Urothelium cell line (cell line): Measurements from ENCODE around the gene TLR8.
A peak's percentile ranks its signal among the peaks of the same experiment; 100 is the strongest.
"Not testable (repeated sequence)": the region's sequence is repeated elsewhere in the genome, so short reads cannot be mapped to it uniquely, and the experiment has no call there.

Experiments used
- DNase-seq: peaks from one replicate; pipeline ENCODE4 v3.0.0; 2011; ENCODE audit warnings: low spot score, mixed read lengths
- FAIRE-seq: peaks from 2 replicates; lab custom pipeline; 2011; peaks lifted over from hg19 to GRCh38; lab: Jason Lieb, UNC

The TLR8 gene

GRCh38 chrX:12895866-12896265, 10.6 kb upstream of the TLR8 start:
- FAIRE-seq (no peak), DNase-seq (no peak)

- FAIRE-seq (no peak), DNase-seq (no peak)
These were observed 9.5 kb upstream of the TLR8 start for GRCh38 chrX:12896935-12897334.

DNA sequence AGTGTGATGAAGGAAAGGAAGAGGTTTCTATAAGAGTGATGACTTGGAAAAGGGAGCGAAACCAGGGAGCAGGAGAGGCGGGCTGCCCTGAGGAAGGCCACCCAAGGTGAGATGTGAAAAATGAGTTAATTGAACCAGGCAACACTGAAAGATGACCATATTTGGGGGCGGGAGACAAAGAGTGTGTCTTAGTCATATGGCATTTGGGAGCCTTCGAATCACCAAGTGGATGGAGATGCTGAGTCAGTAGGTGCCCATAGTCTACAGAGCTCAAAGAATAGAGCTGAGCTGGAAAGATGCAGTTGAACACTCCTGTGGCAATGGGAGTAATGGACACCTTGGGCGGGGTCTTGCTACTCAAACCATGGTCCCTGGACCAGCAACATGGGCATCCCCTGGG, 8.3 kb upstream of the TLR8 start:
- FAIRE-seq = no peak

DNA sequence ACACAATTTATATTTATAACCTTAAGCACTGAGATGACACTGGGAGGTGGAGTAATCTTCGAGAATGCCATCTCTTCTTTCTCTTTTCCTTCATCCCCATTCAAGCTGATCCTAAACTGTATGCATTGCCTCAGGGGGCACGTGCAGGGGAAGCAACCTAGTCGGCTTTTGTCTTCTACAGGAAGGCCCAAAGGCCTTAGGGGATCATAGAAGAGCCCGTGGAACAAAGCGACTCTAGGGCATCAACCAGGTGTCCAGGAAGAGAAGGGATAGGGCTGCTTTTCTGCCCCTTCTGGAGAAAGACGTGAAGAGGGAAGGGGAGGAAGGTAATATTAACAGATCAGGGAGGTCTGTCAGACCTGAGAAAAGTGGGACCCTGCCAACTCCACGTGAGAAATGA, 6.9 kb upstream of the TLR8 start:
- no peak for FAIRE-seq
- DNase-seq = no peak

More for the DNA sequence above, 8.3 kb upstream of the TLR8 start:
- DNase-seq = no peak

- FAIRE-seq (no peak), DNase-seq (peak; percentile 43)
These were observed 4.9 kb upstream of the TLR8 start for GRCh38 chrX:12901486-12901885.

GRCh38 chrX:12903646-12904045, 2.8 kb upstream of the TLR8 start:
- FAIRE-seq (no peak), DNase-seq (no peak)

DNA sequence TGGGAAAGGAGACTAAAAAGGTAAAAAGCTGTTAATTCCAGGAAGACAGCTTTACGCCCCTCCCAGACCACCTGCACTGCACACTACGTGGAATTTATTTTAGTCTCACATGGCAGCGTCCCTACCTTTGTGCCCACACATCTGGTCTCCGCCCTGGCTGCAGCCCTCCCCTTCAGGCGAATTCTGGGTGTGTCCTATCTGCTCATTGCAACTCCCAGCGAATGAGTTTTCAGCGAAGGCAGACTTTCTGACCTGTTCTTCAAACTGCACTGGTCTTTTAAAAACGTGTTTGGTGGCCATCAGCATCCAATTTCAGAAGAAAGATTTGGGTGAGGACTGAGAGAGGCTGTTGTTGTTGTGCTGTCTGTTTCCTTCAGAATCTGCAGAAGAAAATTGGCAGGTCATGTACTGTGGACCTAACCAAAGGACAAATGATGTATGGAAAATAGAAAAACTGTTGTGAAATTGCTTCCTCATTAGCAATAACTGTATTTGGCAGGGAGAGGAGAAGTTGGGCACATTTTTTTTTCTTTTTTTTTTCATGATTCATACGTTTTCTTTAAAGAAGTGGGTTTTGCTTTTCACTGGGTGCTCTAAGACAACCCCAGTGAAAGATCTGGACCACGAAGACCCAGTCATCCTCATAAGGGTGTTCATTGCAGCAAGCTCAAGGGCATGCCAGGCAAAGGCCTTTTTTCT, 4.2 kb downstream of the TLR8 start:
- no peak for DNase-seq

DNA sequence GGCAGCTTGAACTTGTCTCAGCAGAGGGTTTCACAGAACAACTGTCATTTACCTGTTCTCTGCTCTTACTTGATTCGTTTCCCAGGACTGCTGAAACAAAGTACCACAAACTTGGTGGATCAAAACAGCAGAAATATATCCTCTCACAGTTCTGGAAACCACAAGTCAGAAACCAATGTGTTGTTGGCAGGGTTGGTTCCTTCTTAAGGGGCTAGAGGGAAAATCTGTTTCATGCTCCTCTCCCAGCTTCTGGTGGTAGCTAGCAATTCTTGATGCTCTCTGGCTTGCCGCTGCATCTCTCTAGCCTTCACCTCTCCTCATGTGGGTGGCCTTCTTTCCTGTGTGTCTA, 4.7 kb downstream of the TLR8 start:
- FAIRE-seq (no peak), DNase-seq (no peak)

More for the DNA sequence above, 4.2 kb downstream of the TLR8 start:
- no peak for FAIRE-seq

DNA sequence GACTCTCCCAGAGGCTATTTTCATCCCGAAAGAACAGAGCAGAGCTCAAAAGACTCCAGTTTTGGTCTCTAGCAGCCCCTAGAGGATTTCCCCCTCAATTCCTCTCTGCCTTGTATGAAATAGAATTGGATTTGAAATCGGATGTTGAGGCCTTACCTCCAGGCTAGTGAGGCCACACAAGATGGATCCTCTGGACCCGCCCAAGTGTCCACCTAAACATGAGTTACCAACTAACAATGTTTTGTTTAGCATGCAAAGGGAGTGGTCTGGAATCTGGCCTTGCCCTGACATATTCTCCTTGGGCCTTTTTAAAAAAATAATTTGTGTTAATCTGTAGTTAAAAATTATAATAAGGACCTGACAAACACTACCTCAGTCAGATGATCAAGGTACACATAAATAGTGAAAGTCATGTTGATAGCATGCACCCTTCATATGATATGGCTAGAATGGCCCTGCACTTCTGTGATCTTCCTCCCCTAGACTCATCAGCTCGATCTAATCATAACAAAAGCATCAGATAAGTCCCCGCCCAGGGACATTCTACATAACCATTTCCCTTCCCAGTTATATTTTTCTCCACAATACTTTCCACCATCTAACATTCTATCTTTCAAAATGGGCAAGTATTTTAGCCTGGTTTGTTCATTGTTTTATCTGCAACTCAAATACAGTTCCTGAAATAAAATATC, 6.5 kb downstream of the TLR8 start:
- no peak for DNase-seq

DNA sequence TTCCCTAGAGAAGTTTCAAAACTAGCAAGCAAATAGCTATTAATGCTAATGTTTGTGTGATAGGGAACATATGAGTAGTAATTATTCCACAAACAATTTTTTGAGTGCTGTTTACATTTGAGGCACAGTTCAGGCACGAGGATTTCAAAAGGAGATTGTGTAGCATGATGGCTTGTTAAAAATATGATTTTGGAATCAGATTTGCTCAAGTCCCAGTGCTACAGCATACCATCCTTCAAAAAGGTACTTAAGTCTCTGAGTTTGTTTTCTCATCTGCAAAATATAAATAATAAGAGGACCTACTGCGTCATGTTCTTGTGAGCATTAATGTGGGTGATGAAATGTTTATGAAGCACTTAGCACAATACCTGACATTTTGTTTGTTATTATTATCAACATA, 11.3 kb downstream of the TLR8 start:
- DNase-seq (no peak), FAIRE-seq (no peak)

More for the DNA sequence above, 6.5 kb downstream of the TLR8 start:
- no peak for FAIRE-seq

GRCh38 chrX:12919051-12919450, 12.6 kb downstream of the TLR8 start:
- no peak for DNase-seq

DNA sequence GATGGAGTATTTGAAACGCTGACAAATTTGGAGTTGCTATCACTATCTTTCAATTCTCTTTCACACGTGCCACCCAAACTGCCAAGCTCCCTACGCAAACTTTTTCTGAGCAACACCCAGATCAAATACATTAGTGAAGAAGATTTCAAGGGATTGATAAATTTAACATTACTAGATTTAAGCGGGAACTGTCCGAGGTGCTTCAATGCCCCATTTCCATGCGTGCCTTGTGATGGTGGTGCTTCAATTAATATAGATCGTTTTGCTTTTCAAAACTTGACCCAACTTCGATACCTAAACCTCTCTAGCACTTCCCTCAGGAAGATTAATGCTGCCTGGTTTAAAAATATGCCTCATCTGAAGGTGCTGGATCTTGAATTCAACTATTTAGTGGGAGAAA, 13.2 kb downstream of the TLR8 start:
- FAIRE-seq (no peak), DNase-seq (no peak)

More at GRCh38 chrX:12919051-12919450, 12.6 kb downstream of the TLR8 start:
- no peak for FAIRE-seq

GRCh38 chrX:12920990-12921389, 14.6 kb downstream of the TLR8 start:
- no peak for DNase-seq
- FAIRE-seq = no peak

DNA sequence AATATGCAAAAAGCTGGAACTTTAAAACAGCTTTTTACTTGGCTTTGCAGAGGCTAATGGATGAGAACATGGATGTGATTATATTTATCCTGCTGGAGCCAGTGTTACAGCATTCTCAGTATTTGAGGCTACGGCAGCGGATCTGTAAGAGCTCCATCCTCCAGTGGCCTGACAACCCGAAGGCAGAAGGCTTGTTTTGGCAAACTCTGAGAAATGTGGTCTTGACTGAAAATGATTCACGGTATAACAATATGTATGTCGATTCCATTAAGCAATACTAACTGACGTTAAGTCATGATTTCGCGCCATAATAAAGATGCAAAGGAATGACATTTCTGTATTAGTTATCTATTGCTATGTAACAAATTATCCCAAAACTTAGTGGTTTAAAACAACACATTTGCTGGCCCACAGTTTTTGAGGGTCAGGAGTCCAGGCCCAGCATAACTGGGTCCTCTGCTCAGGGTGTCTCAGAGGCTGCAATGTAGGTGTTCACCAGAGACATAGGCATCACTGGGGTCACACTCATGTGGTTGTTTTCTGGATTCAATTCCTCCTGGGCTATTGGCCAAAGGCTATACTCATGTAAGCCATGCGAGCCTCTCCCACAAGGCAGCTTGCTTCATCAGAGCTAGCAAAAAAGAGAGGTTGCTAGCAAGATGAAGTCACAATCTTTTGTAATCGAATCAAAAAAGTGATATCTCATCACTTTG, 15.6 kb downstream of the TLR8 start:
- DNase-seq = no peak
- FAIRE-seq = no peak

- DNase-seq = no peak
- FAIRE-seq = no peak
These were observed 16.1 kb downstream of the TLR8 start for GRCh38 chrX:12922599-12922919.

- DNase-seq (no peak), FAIRE-seq (no peak)
These were observed 23.3 kb downstream of the TLR8 start for GRCh38 chrX:12929701-12930100.

- FAIRE-seq = no peak
- no peak for DNase-seq
These were observed 23.7 kb downstream of the TLR8 start for GRCh38 chrX:12930150-12930549.

DNA sequence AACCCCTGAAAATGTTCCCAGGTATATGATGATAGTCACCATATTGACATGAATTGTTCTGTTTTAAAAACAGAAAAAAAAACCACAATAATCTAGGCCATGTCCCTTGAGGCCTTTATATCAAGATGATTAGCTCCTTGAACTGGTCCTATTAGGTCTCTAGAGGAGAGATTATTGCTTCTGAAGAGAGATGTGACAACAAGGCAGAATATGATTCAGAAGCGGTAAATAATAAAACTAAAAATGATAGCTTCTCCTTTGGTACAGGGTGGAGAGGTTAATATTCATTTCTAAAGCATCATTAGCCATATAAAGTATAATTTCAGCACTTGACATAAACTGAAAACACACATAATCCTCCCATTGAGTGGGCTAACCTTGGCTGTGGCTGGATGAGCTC, 25.8 kb downstream of the TLR8 start:
- DNase-seq = no peak
- FAIRE-seq = no peak

DNA sequence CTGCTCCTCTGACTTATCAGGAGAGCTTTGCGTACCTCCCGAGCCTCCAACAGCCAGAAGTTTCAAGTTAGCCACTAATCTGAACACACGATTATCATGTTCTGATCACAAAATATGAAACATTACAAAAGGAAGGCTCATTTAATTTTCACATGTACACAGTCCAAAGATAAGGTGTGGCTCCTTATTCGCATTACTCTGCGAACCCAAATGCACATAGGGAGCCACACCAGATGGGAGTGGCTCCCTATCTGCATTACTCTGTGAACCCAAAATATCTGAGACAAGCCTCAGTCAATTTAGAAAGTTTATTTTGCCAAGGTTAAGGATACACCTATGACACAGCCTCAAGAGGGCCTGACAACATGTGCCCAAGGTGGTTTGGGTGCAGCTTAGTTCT, 28.4 kb downstream of the TLR8 start:
- DNase-seq (no peak), FAIRE-seq (no peak)

- DNase-seq = no peak
- FAIRE-seq = no peak
These were observed 30.5 kb downstream of the TLR8 start for GRCh38 chrX:12936947-12937346.

DNA sequence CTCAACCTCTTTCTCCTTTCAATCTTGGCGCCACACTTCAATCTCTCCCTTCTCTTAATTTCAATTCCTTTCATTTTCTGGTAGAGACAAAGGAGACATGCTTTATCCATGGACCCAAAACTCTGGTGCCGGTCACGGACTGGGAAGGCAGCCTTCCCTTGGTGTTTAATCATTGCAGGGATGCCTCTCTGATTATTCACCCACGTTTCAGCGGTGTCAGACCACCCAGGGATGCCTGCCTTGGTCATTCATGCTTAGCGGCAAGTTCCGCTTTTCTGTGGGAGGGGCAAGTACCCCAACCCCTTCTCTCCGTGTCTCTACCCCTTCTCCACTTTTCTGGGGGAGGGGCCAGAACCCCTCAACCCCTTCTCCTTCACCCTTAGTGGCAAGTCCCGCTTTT, 34.1 kb downstream of the TLR8 start:
- DNase-seq, FAIRE-seq: not testable (repeated sequence)

DNA sequence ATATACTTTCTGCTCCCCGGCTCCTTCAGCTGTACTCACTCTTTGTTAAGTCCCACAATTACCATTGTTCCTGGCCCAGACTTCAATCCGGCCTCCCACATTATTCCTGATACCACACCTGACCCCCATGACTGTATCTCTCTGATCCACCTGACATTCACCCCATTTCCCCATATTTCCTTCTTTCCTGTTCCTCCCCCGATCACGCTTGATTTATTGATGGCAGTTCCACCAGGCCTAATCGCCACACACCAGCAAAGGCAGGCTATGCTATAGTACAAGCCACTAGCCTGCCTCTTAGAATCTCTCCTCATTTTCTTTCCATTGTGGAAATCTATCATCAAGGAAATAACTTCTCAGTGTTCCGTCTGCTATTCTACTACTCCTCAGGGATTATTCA, 37.2 kb downstream of the TLR8 start:
- not testable (repeated sequence) for DNase-seq, FAIRE-seq
